CD14-positive monocyte (primary cell): ENCODE results near the gene PXMP4. TPM values are rescaled to one million over a fixed set of nuclear protein-coding genes. Genes with fewer than 3 reads are reported as not detected.

Experiments
- DNase-seq, 3 donors: peaks; one replicate each; pipeline ENCODE4 v3.0.0-alpha.2; 2011 to 2022
- H2AFZ ChIP-seq: 2 replicates; pipeline ENCODE4 v1.6.0; 2012; ENCODE audit warnings: mild to moderate bottlenecking, low read depth, low read length, inconsistent platforms; ENCODE audit not compliant: insufficient read depth, poor library complexity, severe bottlenecking
- H3K27ac ChIP-seq, 2 donors: 1 replicate in 1 of 2; 2 replicates in 1 of 2; pipeline ENCODE4 v1.5.1; 2012 to 2013; ENCODE audit warnings: low read length in 2 of 2, control low read depth in 1 of 2, inconsistent platforms in 1 of 2, low read depth in 1 of 2, mild to moderate bottlenecking in 1 of 2
- H3K27me3 ChIP-seq, 2 donors: one replicate each; pipeline versions ENCODE4 v1.6.0 to v1.6.1; 2011 to 2013; ENCODE audit warnings: low read length in 2 of 2; ENCODE audit not compliant: control insufficient read depth in 2 of 2, insufficient read depth in 2 of 2
- H3K36me3 ChIP-seq, 2 donors: replicated peaks in 1 of 2; 1 replicate in 1 of 2; 2 replicates in 1 of 2; pipeline versions ENCODE4 v1.5.1 to v1.6.1; 2012 to 2013; ENCODE audit warnings: low read length in 2 of 2, control low read depth in 1 of 2, inconsistent platforms in 1 of 2, mild to moderate bottlenecking in 1 of 2; ENCODE audit not compliant: insufficient read depth in 2 of 2, control insufficient read depth in 1 of 2
- H3K4me1 ChIP-seq, 2 donors: 1 replicate in 1 of 2; 2 replicates in 1 of 2; pipeline versions ENCODE4 v1.5.1 to v1.6.1; 2012 to 2013; ENCODE audit warnings: low read length in 2 of 2, control low read depth in 1 of 2, inconsistent platforms in 1 of 2, mild to moderate bottlenecking in 1 of 2, moderate library complexity in 1 of 2; ENCODE audit not compliant: insufficient read depth in 2 of 2, control insufficient read depth in 1 of 2
- H3K4me2 ChIP-seq: replicated peaks from 2 replicates; pipeline ENCODE3; 2012; ENCODE audit warnings: low read length, moderate library complexity, mild to moderate bottlenecking; ENCODE audit not compliant: poor library complexity, severe bottlenecking; ENCODE audit errors: extremely low read depth
- H3K4me3 ChIP-seq, 3 experiments: fragments of 200-600 bp in 1 of 3; sonication (generic) in 1 of 3; replicated peaks in 1 of 3; 1 replicate in 2 of 3; 2 replicates in 1 of 3; pipeline ENCODE4 v1.5.1; 2011 to 2013; ENCODE audit warnings: low read length in 3 of 3, mild to moderate bottlenecking in 3 of 3, control low read depth in 2 of 3, low read depth in 2 of 3, inconsistent platforms in 1 of 3, moderate library complexity in 1 of 3
- H3K79me2 ChIP-seq: 2 replicates; pipeline ENCODE4 v1.6.0; 2012; ENCODE audit warnings: mild to moderate bottlenecking, control low read depth, inconsistent platforms, low read length, moderate library complexity; ENCODE audit not compliant: insufficient read depth
- H3K9ac ChIP-seq: 2 replicates; pipeline ENCODE4 v1.6.0; 2017; ENCODE audit warnings: low read length, mild to moderate bottlenecking; ENCODE audit not compliant: insufficient read depth, poor library complexity, severe bottlenecking
- H3K9me3 ChIP-seq, 2 donors: replicated peaks in 1 of 2; 1 replicate in 1 of 2; 2 replicates in 1 of 2; pipeline versions ENCODE4 v1.5.1 to v1.6.1; 2012 to 2013; ENCODE audit warnings: low read length in 2 of 2, control low read depth in 1 of 2; ENCODE audit not compliant: control insufficient read depth in 1 of 2, insufficient read depth in 1 of 2
- H4K20me1 ChIP-seq: 2 replicates; pipeline ENCODE4 v1.6.0; 2012; ENCODE audit warnings: mild to moderate bottlenecking, low read length, control low read depth, moderate library complexity; ENCODE audit not compliant: insufficient read depth
- H3K27ac Mint-ChIP-seq, 7 donors: one replicate each; pipeline ENCODE4 v1.8.0; 2020; ENCODE audit warnings: mild to moderate bottlenecking in 7 of 7, mixed read lengths in 7 of 7, moderate library complexity in 6 of 7, inconsistent platforms in 2 of 7
- H3K27me3 Mint-ChIP-seq, 3 donors: one replicate each; pipeline ENCODE4 v1.8.0; 2021 to 2022; ENCODE audit warnings: low read depth in 3 of 3, mild to moderate bottlenecking in 3 of 3, mixed read lengths in 3 of 3, moderate library complexity in 3 of 3, inconsistent platforms in 1 of 3
- H3K36me3 Mint-ChIP-seq, 2 donors: one replicate each; pipeline ENCODE4 v1.8.0; 2020; ENCODE audit warnings: mixed read lengths in 2 of 2, inconsistent platforms in 1 of 2, mild to moderate bottlenecking in 1 of 2
- H3K4me1 Mint-ChIP-seq: one replicate; pipeline ENCODE4 v1.8.0; 2020; ENCODE audit warnings: mild to moderate bottlenecking, mixed read lengths
- H3K4me3 Mint-ChIP-seq, 2 donors: one replicate each; pipeline ENCODE4 v1.8.0; 2020; ENCODE audit warnings: mild to moderate bottlenecking in 2 of 2, mixed read lengths in 2 of 2, moderate library complexity in 1 of 2
- H3K9me3 Mint-ChIP-seq, 7 donors: one replicate each; pipeline ENCODE4 v1.8.0; 2020 to 2022; ENCODE audit warnings: mixed read lengths in 7 of 7, mild to moderate bottlenecking in 6 of 7, moderate library complexity in 6 of 7, inconsistent platforms in 2 of 7
- WGBS: methylation state at CpG from one replicate; pipeline ENCODE4 v1.1.5; 2013; ENCODE audit warnings: missing lambda C conversion rate; ENCODE audit not compliant: insufficient coverage; 5-methylcytosine and 5-hydroxymethylcytosine counted together
- intact Hi-C, 2 donors: fragments of 100-400 bp; cut with micrococcal nuclease; formaldehyde crosslinking; loops; one replicate each; pipeline versions ENCODE4 v1.15.0 to v1.15.1; 2023
- polyA plus RNA-seq, 3 donors: library from polyadenylated mRNA; depleted of rRNA in 1 of 3; unstranded in 2 of 3; stranded (reverse) in 1 of 3; fragments of 300-500 nt in 2 of 3; fragments of >200 nt in 1 of 3; fragmentation: Illumina TruSeq in 2 of 3; gene quantifications; 1 replicate in 2 of 3; 2 replicates in 1 of 3; pipeline ENCODE4 v1.2.3, GENCODE V29; 2012 to 2021
- TF ChIP-seq, protein P1 (sequence below): fragments of 200-600 bp; IDR thresholded peaks from one replicate; pipeline ENCODE4 v1.8.0; 2022; ENCODE audit warnings: antibody characterized with exemption, mild to moderate bottlenecking

PXMP4 gene
- polyA plus RNA-seq, 3 donors, result 4.9 to 11.4 (median 9.0) TPM

DNA sequence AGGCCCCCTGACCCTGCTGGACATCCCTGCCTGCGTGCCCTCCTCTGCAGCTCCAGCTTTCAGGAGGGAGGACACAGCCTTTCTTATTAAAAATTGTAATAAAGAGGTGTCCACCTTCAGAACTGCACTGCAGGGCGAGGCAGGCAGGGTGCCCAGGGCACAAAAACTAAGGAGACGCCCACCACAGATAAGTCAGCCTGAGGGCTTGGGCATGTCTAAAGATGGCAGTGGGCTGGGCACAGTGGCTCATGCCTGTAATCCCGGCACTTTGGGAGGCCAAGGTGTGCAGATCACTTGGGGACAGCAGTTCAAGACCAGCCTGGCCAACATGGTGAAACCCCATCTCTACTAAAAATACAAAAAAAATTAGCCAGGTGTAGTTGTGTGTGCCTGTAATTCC lies 64.9 kb downstream of the PXMP4 start:
- Mint-ChIP-seq H3K4me3 (no peak overlapping the region), H3K36me3 (peaks cover 0 to 3% of the 10 kb centered on the region in 2 donors), H3K27ac (no peak overlapping the region), H3K27me3 (peaks cover 1 to 9% (median 2%) of the 10 kb centered on the region in 3 donors), H3K9me3 (no peaks in the 10 kb centered on the region), H3K4me1 (peaks cover 6% of the 10 kb centered on the region)
- Histone ChIP-seq H3K4me3 (no peak overlapping the region), H2AFZ (no peak overlapping the region), H3K79me2 (no peaks in the 10 kb centered on the region), H3K36me3 (no peaks in the 10 kb centered on the region), H3K27ac (no peak overlapping the region), H3K4me2 (no peak overlapping the region), H4K20me1 (no peaks in the 10 kb centered on the region), H3K9ac (no peak overlapping the region), H3K27me3 (no peaks in the 10 kb centered on the region), H3K9me3 (no peaks in the 10 kb centered on the region), H3K4me1 (no peaks in the 10 kb centered on the region)
- 90% methylated on average over 2 of the region's 4 CpGs for WGBS
- no peak for DNase-seq
- TF ChIP-seq, protein P1, sequence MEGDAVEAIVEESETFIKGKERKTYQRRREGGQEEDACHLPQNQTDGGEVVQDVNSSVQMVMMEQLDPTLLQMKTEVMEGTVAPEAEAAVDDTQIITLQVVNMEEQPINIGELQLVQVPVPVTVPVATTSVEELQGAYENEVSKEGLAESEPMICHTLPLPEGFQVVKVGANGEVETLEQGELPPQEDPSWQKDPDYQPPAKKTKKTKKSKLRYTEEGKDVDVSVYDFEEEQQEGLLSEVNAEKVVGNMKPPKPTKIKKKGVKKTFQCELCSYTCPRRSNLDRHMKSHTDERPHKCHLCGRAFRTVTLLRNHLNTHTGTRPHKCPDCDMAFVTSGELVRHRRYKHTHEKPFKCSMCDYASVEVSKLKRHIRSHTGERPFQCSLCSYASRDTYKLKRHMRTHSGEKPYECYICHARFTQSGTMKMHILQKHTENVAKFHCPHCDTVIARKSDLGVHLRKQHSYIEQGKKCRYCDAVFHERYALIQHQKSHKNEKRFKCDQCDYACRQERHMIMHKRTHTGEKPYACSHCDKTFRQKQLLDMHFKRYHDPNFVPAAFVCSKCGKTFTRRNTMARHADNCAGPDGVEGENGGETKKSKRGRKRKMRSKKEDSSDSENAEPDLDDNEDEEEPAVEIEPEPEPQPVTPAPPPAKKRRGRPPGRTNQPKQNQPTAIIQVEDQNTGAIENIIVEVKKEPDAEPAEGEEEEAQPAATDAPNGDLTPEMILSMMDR, result no peak
- intact Hi-C loops, result no loop called here

DNA sequence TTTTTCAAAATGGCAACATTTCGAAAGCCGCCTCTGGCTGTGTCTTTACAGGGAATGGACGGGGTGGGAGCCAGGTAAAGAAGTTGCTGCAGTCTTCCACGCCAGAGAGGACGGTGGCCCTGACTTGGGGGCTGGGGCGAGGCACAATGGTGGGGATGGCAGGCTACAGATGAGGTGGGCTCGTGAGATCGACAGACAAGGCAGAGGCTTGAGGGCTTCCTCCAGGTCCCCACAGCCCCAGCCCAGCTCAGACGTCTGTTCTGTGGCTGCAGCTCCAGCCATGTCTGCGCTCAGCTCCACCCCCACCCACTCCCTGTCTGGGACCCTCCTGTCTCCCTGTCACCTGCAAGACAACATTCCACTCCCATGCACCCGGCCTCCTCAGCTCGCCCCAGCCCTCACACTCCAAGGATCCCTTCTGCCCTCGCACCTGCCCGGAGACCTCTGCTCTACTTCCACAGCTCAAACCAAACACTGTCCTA lies 65.4 kb downstream of the PXMP4 start:
- Histone ChIP-seq H3K79me2 (no peaks in the 10 kb centered on the region), H3K4me2 (no peak overlapping the region), H4K20me1 (no peaks in the 10 kb centered on the region), H3K27ac (no peak overlapping the region), H3K4me3 (no peak overlapping the region), H3K36me3 (no peaks in the 10 kb centered on the region), H3K27me3 (no peaks in the 10 kb centered on the region), H3K4me1 (no peaks in the 10 kb centered on the region), H2AFZ (no peak overlapping the region), H3K9me3 (no peaks in the 10 kb centered on the region), H3K9ac (no peak overlapping the region)
- DNase-seq, result no peak
- H3K27me3 Mint-ChIP-seq, result peaks cover 1 to 9% (median 2%) of the 10 kb centered on the region in 3 donors
- H3K4me1 Mint-ChIP-seq, result peaks cover 6% of the 10 kb centered on the region
- 86% methylated on average over 14 of the region's 14 CpGs for WGBS
- TF ChIP-seq, protein P1, result no peak
- H3K36me3 Mint-ChIP-seq, result peaks cover 0 to 3% of the 10 kb centered on the region in 2 donors
- no peak overlapping the region for H3K4me3 Mint-ChIP-seq
- H3K9me3 Mint-ChIP-seq, result no peaks in the 10 kb centered on the region
- intact Hi-C loops, result no loop called here
- H3K27ac Mint-ChIP-seq, result no peak overlapping the region
